ENCODE results near the gene SFMBT2.
"Not testable (repeated sequence)": the region's sequence is repeated elsewhere in the genome, so short reads cannot be mapped to it uniquely, and the experiment has no call there.

SFMBT2 gene

DNA sequence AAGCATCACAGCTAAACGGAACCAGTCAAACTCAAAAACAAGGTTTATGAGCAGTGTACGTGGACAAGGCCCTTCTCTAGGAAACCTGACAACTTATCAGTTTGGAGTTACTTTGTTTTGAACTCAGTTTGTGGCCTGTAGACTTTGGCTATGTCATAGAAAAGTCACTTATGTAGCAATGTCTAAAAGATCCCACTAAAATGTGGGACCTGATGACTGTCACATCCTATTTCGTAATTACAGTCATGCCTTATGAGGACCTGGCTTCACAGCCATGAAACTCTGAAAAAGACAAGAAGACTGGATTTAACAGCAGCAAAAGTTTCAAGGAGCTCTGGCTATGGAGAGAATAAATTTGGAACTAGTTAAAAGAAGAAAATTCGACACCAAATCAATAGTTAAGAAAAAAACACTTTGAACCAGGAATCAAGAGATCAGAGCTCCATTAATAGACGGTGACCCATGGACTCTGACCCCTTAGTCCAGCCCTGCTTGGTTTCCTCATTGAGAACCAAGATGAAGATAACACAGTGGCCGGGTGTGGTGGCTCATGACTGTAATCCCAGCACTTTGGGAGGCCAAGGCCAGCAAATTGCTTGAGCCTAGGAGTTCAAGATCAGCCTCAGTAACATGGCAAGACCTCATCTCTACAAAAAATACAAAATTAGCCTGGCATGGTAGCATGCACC is 204.3 kb downstream of the SFMBT2 start:
- peak; percentile 49 to 51 for DNase-seq

DNA sequence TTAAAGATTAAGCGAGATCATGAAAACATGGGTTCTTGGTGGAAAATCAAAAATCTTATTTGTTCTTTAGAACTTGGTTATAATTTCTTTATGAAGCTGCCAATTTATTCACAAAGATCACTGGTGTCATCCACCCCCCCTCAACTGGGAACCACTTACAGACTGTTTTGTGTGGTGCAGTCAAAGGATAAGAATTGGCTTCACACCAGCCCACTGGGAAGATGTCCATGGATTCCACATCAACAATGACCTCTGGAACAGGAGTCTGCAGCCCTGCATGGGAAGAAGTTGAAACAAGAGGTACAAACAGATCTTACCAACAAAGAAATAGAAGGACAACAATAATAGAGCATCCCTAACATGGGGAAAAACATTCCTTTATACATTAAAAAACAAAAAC is 205.2 kb downstream of the SFMBT2 start:
- no peak for DNase-seq

DNA sequence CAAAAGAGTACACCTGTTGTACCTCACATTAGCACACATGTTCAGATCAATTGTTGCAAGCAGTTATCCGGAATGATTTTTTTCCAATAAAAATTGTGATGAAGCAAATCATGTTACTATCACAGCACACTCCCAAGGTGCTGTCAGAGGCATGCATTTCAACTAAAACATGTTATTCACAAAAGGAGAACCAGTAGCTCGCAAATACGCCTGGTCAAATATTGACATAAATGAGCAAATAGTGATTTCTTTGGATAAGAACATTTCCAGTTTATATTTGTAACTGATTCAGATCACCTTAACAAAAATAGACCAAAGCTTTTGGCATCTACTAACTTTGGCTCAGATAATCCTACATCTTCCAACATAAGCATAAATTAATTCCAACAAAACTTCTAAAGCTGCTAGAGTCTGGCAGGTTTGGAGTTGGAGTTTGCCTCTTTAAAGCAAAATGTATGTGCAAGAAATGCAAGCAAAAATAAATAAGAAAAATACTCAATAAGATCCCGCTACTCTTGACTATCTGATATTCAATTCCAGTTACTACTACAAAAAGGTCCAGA is 208.0 kb downstream of the SFMBT2 start:
- DNase-seq, result no peak

DNA sequence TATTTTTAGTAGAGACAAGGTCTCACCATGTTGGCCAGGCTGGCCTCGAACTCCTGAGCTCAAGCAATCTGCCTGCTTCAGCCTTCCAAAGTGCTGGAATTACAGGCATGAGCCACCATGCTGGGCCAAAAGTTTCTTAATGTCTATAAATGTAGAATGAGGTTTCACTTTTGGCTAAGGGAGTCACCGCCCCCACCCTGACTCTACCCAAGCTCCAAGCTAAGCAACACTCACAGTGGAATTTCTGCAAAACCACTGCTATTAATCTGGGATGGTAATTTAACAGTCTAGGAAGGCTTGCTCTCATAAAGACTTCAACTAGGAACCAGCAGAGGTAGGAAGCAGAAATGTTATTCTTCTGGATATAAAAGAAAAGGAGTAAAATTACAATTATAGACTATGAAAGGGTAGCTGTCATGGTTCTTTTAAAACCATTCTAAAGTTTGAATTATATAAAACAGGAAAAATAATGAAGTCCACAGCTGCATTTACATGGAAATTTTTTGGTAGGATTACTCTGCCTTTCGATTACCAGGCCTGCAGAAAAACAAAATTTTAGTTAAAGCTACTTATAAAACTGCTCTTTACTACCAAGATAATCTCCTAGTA is 211.6 kb downstream of the SFMBT2 start:
- no peak for DNase-seq

DNA sequence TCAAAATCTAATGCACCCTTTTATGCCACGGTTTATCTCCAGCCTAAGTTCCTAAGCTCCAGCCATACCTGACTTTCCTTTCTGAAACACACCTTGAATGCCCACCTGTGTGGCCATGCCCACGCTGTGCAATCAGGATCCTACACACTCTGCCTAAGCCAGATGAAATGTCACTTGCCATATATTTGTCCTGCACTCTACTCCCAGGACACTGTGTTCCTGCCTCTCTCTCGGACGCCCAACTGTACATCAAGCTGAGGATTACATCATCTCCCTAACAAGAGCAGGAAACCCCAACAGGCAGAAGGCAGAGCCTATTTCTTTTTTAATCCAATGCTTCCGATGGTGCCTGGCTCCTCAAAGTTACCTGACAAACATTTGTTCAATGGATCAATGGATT is 214.6 kb downstream of the SFMBT2 start:
- DNase-seq, result peak in 1 of 2 experiments; percentile 15

DNA sequence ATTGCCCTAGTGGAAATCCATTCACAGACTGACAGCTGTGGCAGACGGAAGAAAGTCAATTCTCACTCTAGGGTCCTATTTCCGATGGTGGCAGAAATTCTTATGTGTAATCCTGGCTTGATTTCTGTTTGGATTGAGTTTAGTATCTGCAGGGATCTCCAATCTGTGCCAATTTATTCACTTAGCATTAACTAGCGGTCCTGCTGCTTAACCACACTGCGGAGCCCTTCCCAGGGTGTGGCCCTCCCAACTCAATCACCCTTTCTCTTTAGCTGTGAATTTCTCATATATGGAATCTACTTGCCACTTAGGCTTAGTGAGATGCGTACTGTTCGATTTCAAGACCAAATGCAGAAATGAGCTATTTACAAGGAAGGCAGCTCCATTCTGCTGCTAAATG is 215.7 kb downstream of the SFMBT2 start:
- no peak for DNase-seq

DNA sequence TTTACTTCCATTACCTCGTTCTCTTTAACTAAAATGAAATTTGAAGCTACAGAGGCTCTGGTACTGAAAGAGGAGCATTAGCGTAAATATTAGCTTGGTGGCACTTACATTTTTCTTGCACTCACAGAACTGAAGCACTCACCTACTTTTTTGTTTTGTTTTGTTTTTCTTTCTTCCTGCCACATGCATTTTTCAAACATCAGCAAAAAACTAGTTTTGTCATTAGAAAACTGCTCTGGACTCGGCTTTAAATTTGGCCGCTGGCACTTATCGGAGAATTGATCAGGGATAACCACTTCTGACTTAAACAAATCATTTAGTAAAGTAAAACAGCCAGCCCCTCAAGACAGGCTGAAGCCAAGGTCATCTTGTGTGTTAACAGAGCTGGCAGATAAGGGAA is 216.3 kb downstream of the SFMBT2 start:
- DNase-seq, result no peak

DNA sequence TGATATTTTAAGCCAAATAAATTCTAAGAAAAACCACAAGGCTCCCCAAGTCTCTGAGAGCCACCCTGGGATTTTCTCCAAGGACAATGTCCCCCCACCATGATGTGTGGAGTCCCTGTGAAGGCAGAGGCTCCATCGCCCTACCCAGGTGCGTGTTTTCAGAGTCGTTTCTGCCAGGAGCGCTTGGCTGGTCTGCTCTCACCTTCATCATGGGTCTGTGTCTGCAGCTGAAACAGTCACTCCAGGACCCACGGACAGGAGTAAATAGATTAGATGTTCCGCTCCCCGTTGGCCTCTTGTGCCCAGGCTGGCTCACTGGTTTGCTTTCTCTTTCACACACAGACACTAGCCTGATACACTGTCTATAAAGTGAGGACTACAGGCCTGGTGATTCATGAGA is 217.5 kb downstream of the SFMBT2 start:
- no peak for DNase-seq

DNA sequence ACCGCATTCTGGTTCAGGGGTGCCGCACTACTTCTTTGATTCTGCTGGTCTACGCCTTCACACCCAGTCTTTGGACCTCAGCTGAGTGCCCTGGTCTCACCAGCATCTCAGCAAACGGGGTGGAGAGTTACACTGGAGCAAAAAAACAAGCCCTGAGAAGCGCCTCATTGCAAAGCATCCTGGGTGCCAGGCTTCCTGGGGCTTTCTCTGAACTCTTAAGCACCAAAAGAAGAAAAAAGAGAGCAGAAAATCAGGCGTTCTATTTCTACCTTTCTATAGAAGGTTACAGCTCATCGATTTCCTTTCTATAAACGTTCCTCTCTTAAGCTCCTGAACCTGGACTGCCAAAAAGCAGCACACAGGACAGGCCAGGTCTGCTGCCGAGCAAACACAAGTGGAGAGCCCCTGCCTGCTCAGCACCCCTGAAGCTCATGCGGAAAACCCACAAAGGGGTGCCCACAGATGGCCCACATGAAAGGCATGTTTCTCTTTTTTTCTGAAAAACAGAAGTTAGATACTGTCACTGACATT is 217.9 kb downstream of the SFMBT2 start:
- no peak for DNase-seq

DNA sequence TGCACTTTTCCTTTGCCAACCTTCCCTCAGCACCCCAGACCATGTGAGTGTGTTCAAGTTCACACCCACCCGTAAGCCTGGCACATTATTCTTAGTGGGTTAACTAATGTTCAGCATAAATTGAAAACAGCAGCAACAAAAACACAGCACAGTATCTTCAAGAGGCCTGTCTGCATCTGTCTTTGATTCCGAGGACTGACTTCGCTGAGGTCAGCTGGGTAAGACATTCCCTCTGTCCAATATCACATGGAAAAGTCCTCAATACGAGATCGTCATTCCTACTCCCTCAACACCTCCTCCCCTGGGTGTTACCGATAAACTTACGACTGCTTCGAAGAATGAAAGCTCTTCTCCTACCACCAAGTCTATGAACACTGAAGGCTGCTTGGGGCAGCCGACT is 218.8 kb downstream of the SFMBT2 start:
- DNase-seq, result no peak

DNA sequence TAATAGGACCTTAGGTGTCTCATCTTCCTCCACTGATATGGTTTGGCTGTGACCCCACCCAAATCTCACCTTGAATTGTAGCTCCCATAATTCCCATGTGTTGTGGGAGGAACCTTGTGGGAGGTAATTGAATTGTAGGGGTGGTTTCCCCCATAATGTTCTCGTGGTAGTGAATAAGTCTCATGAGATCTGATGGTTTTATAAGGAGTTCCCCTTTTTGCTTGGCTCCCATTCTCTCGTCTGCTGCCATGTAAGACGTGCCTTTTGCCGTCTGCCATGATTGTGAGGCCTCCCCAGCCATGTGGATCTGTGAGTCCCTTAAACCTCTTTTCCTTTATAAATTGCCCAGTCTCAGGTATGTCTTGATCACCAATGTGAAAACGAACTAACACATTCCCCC is 220.1 kb downstream of the SFMBT2 start:
- peak in 1 of 2 experiments; percentile 19 for DNase-seq

DNA sequence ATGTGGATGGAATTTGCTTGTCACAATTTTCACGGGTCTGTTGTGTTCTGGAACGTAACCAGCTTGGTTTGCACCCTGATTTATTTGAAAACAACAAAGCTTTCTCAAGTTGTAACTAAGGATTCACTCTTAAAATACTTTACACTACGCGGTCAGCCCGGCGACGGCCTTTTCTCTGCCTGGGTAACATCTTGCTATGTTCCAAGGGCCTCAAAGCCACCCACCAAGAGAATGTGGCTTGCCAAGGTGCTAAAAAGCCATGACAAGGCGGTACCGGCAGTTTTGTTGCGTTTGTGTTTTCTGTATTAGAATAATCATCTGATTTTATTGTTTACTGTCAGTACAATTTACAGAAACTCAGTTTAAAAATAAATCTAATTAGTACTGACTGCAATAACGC is 220.9 kb downstream of the SFMBT2 start:
- DNase-seq, result no peak

DNA sequence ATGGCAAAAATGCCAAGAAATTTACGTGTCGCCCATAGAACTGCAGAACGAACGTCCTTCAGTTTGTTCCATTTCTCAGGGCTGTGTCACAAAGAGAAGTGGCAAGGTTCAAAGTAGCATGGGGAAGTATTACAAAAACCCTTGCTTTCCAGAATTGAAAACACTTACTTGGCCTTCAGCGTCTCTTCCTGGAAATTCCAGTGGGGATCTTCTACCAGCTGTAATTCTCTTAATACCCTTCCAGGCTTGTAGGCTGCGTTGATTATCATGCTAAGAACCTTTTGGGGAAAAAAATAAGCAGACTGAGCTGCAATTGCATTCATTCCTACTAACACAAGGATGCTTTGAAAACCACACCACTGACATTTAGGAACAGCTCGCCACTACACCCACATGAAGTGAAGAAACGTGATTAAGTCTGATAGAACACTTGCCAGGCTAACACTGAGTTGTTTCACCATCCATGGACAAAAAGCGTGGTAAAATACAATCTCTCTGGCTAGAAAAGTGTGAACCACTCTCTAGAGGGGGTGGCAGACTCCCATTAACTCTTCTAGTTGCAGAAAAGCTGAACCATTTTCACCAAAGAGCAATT is 222.3 kb downstream of the SFMBT2 start:
- DNase-seq, result no peak

DNA sequence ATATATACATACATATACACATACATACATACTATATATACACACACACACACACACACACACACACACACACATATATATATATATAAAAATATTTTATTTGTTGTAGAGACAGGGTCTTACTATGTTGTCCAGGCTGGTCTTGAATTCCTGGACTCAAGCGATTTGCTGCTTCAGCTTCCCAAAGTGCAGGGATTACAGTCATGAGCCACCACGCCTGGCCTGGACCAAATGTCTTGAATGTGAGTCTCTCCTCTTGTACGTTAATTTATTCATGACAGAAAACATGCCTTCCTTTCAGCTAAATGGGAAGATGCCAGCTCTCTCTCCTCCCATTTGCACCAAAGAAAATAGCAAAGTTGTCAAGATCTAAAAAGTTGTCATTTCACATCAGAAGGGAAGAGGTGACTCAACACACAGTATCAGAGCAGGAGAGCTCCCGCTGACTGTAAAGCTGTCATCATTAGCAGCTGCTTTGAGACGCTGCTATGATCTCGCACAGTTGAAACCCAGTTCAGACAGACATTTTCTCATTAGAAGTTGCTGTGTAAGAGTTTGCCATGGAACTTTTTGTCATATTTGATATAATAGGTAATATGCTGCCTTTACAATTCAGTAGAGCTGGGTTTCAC is 224.3 kb downstream of the SFMBT2 start:
- peak; percentile 19 to 50 for DNase-seq

DNA sequence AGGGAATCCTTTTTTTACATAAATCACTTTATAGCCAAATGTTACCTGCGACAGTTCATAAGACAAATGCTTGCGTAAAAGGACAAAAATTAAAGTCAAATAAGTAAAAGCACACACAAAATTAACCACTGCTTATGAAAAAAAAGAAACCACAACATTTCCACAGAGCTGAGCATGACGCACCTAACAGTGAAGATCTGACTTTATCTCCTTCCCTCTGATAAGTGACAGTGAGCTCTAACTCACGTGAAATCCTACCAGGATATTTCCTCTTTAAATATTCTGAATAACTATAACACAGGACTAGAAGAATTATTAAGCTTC is 225.5 kb downstream of the SFMBT2 start:
- peak; percentile 75 to 80 for DNase-seq

DNA sequence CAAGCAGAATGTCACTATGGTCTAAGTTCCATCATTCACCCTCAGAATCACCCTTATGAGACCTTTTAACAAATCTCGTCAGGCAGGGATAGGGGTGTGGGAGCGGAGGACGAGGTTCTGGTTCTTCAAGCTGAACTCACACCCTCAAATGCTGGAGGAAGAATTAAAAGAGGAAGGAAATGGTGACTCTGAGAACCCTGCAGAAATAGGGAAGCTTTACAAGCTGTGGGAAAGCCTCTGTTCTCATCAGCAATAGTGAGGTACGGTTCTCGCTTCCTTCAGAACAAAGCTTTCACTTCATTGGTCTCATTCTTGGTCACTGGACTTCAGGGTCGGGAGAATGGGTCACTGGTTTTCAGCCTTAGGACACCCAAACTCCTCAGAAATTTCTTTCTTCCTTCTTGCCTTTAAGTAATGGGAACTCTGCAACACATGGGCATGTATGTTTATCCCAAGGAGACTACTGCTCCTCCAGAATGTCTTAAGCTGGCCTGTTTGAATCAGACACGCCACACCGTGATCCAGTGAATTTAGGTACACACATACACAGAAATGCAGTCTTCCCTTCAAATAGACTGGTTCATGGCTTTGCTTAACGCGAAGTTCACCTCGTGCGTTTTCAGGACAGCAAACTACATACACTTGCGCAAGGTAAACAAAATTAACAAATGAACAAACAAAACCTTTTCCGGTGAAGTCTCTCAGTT is 226.0 kb downstream of the SFMBT2 start:
- peak; percentile 99 to 100 for DNase-seq

DNA sequence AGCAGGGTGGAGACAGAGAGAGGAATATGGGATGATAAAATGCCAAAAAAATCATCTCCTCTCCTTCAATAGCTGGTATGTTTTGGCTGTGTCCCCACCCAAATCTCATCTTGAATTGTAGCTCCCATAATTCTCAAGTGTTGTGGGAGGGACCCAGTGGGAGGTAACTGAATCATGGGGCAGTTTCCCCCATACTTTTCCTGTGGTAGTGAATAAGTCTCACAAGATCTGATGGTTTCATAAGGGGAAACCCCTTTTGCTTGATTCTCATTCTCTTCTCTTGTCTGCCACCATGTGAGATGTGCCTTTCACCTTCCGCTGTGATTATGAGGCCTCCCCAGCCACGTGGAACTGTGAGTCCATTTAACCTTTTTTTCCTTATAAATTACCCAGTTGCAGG is 226.7 kb downstream of the SFMBT2 start:
- DNase-seq, result not testable (repeated sequence)

DNA sequence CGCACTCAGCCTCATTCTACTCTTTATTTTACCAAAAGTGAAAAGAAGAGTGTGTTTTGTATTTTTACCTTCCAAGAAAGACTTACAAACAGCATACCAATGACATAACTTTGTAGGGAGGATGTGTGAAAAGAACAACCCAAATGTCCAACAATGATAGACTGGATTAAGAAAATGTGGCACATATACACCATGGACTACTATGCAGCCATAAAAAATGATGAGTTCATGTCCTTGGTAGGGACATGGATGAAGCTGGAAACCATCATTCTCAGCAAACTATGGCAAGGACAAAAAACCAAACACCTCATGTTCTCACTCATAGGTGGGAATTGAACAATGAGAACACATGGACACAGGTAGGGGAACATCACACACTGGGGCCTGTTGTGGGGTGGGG is 228.5 kb downstream of the SFMBT2 start:
- not testable (repeated sequence) for DNase-seq

DNA sequence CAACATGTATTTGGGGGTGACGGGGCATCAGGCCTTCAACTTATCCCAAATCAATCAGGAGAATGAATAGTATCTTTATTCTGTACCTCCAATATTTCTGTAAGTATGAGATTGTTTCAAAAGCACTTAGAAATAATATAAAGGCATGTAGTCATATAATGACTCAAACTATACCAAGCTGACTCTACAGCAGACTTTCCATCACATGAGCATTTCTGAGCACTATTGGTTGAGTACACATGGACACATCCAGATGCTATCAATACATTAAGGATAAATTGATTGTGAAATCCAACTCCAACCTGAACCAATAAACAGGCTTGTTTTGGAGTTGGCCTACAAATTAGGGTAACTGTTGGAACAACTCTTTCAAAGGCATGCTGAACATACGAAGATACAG is 229.4 kb downstream of the SFMBT2 start:
- DNase-seq, result no peak

DNA sequence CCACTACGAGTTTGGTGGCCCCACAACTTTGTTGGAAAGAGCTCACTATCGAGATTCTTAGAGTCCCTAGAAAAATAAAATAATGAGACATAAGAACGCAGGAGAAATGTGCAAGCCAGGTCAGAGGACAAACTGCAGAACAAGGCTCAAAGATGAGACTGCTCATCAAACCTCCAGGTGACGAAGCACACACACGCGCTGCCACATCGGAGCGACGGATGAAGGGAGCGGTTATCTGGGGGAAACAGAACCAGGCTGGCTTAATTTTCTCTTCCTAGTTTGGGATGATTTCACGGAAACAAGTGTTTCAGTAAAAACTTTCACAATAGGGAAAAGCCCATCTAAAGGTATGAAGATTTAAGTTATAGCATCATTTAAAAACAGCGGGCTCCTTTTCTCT is 231.3 kb downstream of the SFMBT2 start:
- no peak for DNase-seq

DNA sequence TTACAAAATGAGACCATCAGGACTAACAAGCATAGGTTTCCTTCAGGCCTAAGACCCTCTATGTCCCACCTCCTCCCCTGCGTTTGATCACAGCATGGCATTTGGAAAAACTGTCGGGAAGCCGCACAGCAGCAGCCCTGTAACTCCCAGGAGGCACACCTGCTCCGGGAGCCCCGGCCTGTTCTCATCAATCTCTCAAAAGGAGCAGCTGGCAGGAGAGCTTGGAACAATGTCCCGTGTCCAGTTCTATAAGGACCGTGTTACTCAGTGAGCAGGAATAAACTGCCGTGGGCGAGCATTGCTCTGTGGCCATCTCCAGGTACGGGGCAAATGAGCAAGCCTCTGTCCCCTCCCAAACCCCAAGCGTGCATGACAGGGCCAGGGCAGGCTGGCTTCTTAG is 236.9 kb downstream of the SFMBT2 start:
- DNase-seq, result no peak

DNA sequence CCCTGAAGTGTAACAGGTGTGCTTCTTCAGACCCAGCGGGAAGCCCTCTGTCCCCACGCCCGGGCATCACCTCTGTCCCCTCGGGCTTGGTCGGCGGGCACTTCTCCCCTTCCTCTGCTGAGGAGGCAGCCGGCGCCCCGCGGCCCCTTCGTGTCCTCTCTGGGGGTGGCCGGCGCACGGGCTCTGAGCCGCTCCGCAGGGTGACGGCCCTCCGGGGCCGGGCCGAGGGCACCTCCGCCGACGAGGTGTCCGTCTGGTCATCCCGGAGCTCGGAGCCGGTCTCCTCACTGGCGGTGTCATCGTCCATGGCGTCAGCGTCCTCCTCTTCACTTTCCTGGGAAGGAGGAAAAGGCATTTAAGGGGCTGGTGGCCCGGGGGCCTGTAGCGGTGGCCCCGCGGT is 239.0 kb downstream of the SFMBT2 start:
- no peak for DNase-seq
